Measurements from ENCODE around the gene FAM120A. TPM values are rescaled to one million over a fixed set of nuclear protein-coding genes. Genes with fewer than 3 reads are reported as not detected.

FAM120A gene
- total RNA-seq, 1 donor from 2014 or later: 147 TPM

- Mint-ChIP-seq H3K36me3 (ENCODE audit: low read depth) (peaks cover 26% of the 10 kb centered on the region), H3K9me3 (peaks cover 14% of the 10 kb centered on the region), H3K27me3 (no peaks in the 10 kb centered on the region), H3K4me3 (no peak overlapping the region), H3K27ac (no peak overlapping the region), H3K4me1 (peaks cover 26% of the 10 kb centered on the region)
- no peak for DNase-seq
- intact Hi-C loops (cut with micrococcal nuclease): no loop called here
Measured at GRCh38 chr9:93579711-93580516, 128.4 kb downstream of the FAM120A start.

GRCh38 chr9:93580654-93581380, 129.3 kb downstream of the FAM120A start:
- no peak for DNase-seq
- peaks cover 31% of the 10 kb centered on the region for H3K36me3 Mint-ChIP-seq (ENCODE audit: low read depth)
- no peaks in the 10 kb centered on the region for H3K27me3 Mint-ChIP-seq
- H3K27ac Mint-ChIP-seq: no peak overlapping the region
- H3K4me3 Mint-ChIP-seq: no peak overlapping the region
- peaks cover 21% of the 10 kb centered on the region for H3K4me1 Mint-ChIP-seq
- peaks cover 14% of the 10 kb centered on the region for H3K9me3 Mint-ChIP-seq
- intact Hi-C loops (cut with micrococcal nuclease): no loop called here

- intact Hi-C loops (cut with micrococcal nuclease): no loop called here
- H3K4me3 Mint-ChIP-seq: no peak overlapping the region
- H3K27ac Mint-ChIP-seq: no peak overlapping the region
- H3K36me3 Mint-ChIP-seq (ENCODE audit: low read depth): peaks cover 31% of the 10 kb centered on the region
- no peak for DNase-seq
- H3K4me1 Mint-ChIP-seq: peaks cover 23% of the 10 kb centered on the region
- H3K9me3 Mint-ChIP-seq: peaks cover 14% of the 10 kb centered on the region
- H3K27me3 Mint-ChIP-seq: no peaks in the 10 kb centered on the region
Measured at GRCh38 chr9:93582115-93582514, 130.6 kb downstream of the FAM120A start.

- Mint-ChIP-seq H3K36me3 (ENCODE audit: low read depth) (peaks cover 31% of the 10 kb centered on the region), H3K9me3 (peaks cover 14% of the 10 kb centered on the region), H3K27ac (no peak overlapping the region), H3K27me3 (no peaks in the 10 kb centered on the region), H3K4me3 (no peak overlapping the region), H3K4me1 (peaks cover 22% of the 10 kb centered on the region)
- intact Hi-C loops (cut with micrococcal nuclease): no loop called here
- no peak for DNase-seq
Measured at GRCh38 chr9:93582550-93582949, 131.1 kb downstream of the FAM120A start.

- H3K9me3 Mint-ChIP-seq: peaks cover 14% of the 10 kb centered on the region
- H3K27ac Mint-ChIP-seq: no peak overlapping the region
- intact Hi-C loops (cut with micrococcal nuclease): no loop called here
- no peak for DNase-seq
- no peak overlapping the region for H3K4me3 Mint-ChIP-seq
- H3K4me1 Mint-ChIP-seq: peaks cover 18% of the 10 kb centered on the region
- no peaks in the 10 kb centered on the region for H3K27me3 Mint-ChIP-seq
- H3K36me3 Mint-ChIP-seq (ENCODE audit: low read depth): peaks cover 24% of the 10 kb centered on the region
Measured at GRCh38 chr9:93585259-93585658, 133.8 kb downstream of the FAM120A start.

GRCh38 chr9:93585695-93586094, 134.2 kb downstream of the FAM120A start:
- intact Hi-C loops (cut with micrococcal nuclease): no loop called here
- no peak for DNase-seq
- no peaks in the 10 kb centered on the region for H3K27me3 Mint-ChIP-seq
- H3K4me3 Mint-ChIP-seq: no peak overlapping the region
- H3K27ac Mint-ChIP-seq: no peak overlapping the region
- H3K9me3 Mint-ChIP-seq: peaks cover 14% of the 10 kb centered on the region
- peaks cover 17% of the 10 kb centered on the region for H3K4me1 Mint-ChIP-seq
- H3K36me3 Mint-ChIP-seq (ENCODE audit: low read depth): peaks cover 24% of the 10 kb centered on the region

GRCh38 chr9:93586290-93587057, 135.0 kb downstream of the FAM120A start:
- no peak for DNase-seq
- Mint-ChIP-seq H3K27me3 (no peaks in the 10 kb centered on the region), H3K36me3 (ENCODE audit: low read depth) (peaks cover 24% of the 10 kb centered on the region), H3K4me3 (no peak overlapping the region), H3K27ac (no peak overlapping the region), H3K9me3 (peaks cover 14% of the 10 kb centered on the region), H3K4me1 (peaks cover 18% of the 10 kb centered on the region)
- intact Hi-C loops (cut with micrococcal nuclease): no loop called here

GRCh38 chr9:93587284-93587650, 135.8 kb downstream of the FAM120A start:
- Mint-ChIP-seq H3K9me3 (peaks cover 14% of the 10 kb centered on the region), H3K27ac (no peak overlapping the region), H3K4me1 (peaks cover 19% of the 10 kb centered on the region), H3K27me3 (no peaks in the 10 kb centered on the region), H3K36me3 (ENCODE audit: low read depth) (peaks cover 24% of the 10 kb centered on the region), H3K4me3 (no peak overlapping the region)
- DNase-seq: no peak
- intact Hi-C loops (cut with micrococcal nuclease): no loop called here

GRCh38 chr9:93587651-93588347, 136.3 kb downstream of the FAM120A start:
- Mint-ChIP-seq H3K27me3 (no peaks in the 10 kb centered on the region), H3K4me3 (no peak overlapping the region), H3K9me3 (peaks cover 11% of the 10 kb centered on the region), H3K27ac (no peak overlapping the region), H3K36me3 (ENCODE audit: low read depth) (peaks cover 20% of the 10 kb centered on the region), H3K4me1 (peaks cover 20% of the 10 kb centered on the region)
- intact Hi-C loops (cut with micrococcal nuclease): no loop called here
- DNase-seq: no peak

GRCh38 chr9:93588641-93589609, 137.4 kb downstream of the FAM120A start:
- intact Hi-C loops (cut with micrococcal nuclease): no loop called here
- Mint-ChIP-seq H3K27ac (no peak overlapping the region), H3K9me3 (peaks cover 6% of the 10 kb centered on the region), H3K36me3 (ENCODE audit: low read depth) (peaks cover 15% of the 10 kb centered on the region), H3K4me1 (peaks cover 20% of the 10 kb centered on the region), H3K4me3 (no peak overlapping the region), H3K27me3 (no peaks in the 10 kb centered on the region)
- no peak for DNase-seq

GRCh38 chr9:93589688-93590087, 138.2 kb downstream of the FAM120A start:
- Mint-ChIP-seq H3K27ac (peak overlapping the region; percentile 9), H3K4me1 (peaks cover 20% of the 10 kb centered on the region), H3K4me3 (no peak overlapping the region), H3K27me3 (no peaks in the 10 kb centered on the region), H3K9me3 (no peaks in the 10 kb centered on the region), H3K36me3 (ENCODE audit: low read depth) (peaks cover 7% of the 10 kb centered on the region)
- intact Hi-C loops (cut with micrococcal nuclease): no loop called here
- no peak for DNase-seq

- DNase-seq: no peak
- intact Hi-C loops (cut with micrococcal nuclease): no loop called here
- Mint-ChIP-seq H3K27me3 (no peaks in the 10 kb centered on the region), H3K4me1 (peaks cover 20% of the 10 kb centered on the region), H3K9me3 (no peaks in the 10 kb centered on the region), H3K27ac (no peak overlapping the region), H3K36me3 (ENCODE audit: low read depth) (no peaks in the 10 kb centered on the region), H3K4me3 (no peak overlapping the region)
Measured at GRCh38 chr9:93590609-93591234, 139.2 kb downstream of the FAM120A start.
